Neural cell (in vitro differentiated cells): ENCODE results near the gene LACTBL1. TPM values are rescaled to one million over a fixed set of nuclear protein-coding genes. Genes with fewer than 3 reads are reported as not detected.

Source experiments
- H2AFZ ChIP-seq: fragments of 200-600, 300-800 bp; sonication (generic), shearing (Covaris generic); 2 replicates; pipeline ENCODE4 v1.6.0; 2014; ENCODE audit warnings: low read depth, mild to moderate bottlenecking, antibody characterized with exemption, low read length, moderate library complexity
- H3F3A ChIP-seq: fragments of 200-600 bp; shearing (Covaris generic); 2 replicates; pipeline ENCODE4 v1.6.1; 2016; ENCODE audit warnings: mild to moderate bottlenecking, moderate library complexity, mixed read lengths, antibody characterized with exemption, low read length; ENCODE audit not compliant: insufficient read depth, poor library complexity, severe bottlenecking
- H3K27ac ChIP-seq: fragments of 200-600, 300-800 bp; sonication (generic), shearing (Covaris generic); 2 replicates; pipeline ENCODE4 v1.5.1; 2014; ENCODE audit warnings: mild to moderate bottlenecking, low read length, moderate library complexity
- H3K27me3 ChIP-seq: fragments of 300-800, 200-600 bp; sonication (generic), shearing (Covaris generic); 2 replicates; pipeline ENCODE4 v1.6.0; 2014; ENCODE audit warnings: mild to moderate bottlenecking, low read depth, low read length, moderate library complexity; ENCODE audit not compliant: insufficient read depth
- H3K36me3 ChIP-seq: fragments of 300-800, 200-600 bp; sonication (generic), shearing (Covaris generic); 2 replicates; pipeline ENCODE4 v1.5.1; 2014; ENCODE audit warnings: mild to moderate bottlenecking, antibody characterized with exemption, low read length, moderate library complexity; ENCODE audit not compliant: insufficient read depth
- H3K4me2 ChIP-seq: fragments of 300-800, 200-600 bp; sonication (generic), shearing (Covaris generic); 2 replicates; pipeline ENCODE4 v1.6.0; 2014; ENCODE audit warnings: mild to moderate bottlenecking, low read length
- H3K4me3 ChIP-seq: fragments of 300-800, 200-600 bp; sonication (generic), shearing (Covaris generic); 2 replicates; pipeline ENCODE4 v1.5.1; 2014; ENCODE audit warnings: mild to moderate bottlenecking, low read length, moderate library complexity
- H3K79me2 ChIP-seq: fragments of 200-600 bp; shearing (Covaris generic); replicated peaks from 2 replicates; pipeline ENCODE4 v1.6.0; 2014; ENCODE audit warnings: mild to moderate bottlenecking, low read length, moderate library complexity; ENCODE audit not compliant: insufficient read depth
- H3K9ac ChIP-seq: fragments of 300-800, 200-600 bp; sonication (generic), shearing (Covaris generic); 2 replicates; pipeline ENCODE4 v1.6.1; 2016; ENCODE audit warnings: mild to moderate bottlenecking, low read length, mixed read lengths
- H3K9me2 ChIP-seq: fragments of 200-600 bp; shearing (Covaris generic); 2 replicates; pipeline ENCODE4 v1.6.1; 2016; ENCODE audit warnings: mild to moderate bottlenecking, low read length, mixed read lengths; ENCODE audit not compliant: insufficient read depth
- H3K9me3 ChIP-seq: fragments of 200-600, 300-800 bp; sonication (generic), shearing (Covaris generic); 2 replicates; pipeline ENCODE4 v1.6.1; 2016; ENCODE audit warnings: mild to moderate bottlenecking, mixed run types, low read length, moderate library complexity, mixed read lengths
- H4K20me1 ChIP-seq: fragments of 200-600 bp; shearing (Covaris generic); 2 replicates; pipeline ENCODE4 v1.6.1; 2016; ENCODE audit warnings: mild to moderate bottlenecking, mixed run types; ENCODE audit not compliant: insufficient read depth
- CTCF ChIP-seq: fragments of 450-650 bp; IDR thresholded peaks from 2 replicates; pipeline ENCODE4 v1.5.1; 2014; ENCODE audit warnings: antibody characterized with exemption, mild to moderate bottlenecking, moderate library complexity; ENCODE audit not compliant: poor library complexity, severe bottlenecking
- EP300 ChIP-seq: fragments of 450-650 bp; conservative IDR thresholded peaks from 2 replicates; pipeline ENCODE4 v1.6.1; 2014; ENCODE audit warnings: antibody characterized with exemption, mild to moderate bottlenecking, moderate library complexity; ENCODE audit not compliant: poor library complexity, severe bottlenecking
- EZH2 ChIP-seq: fragments of 200-600, 300-800 bp; shearing (Covaris generic), sonication (generic); IDR thresholded peaks from 2 replicates; pipeline ENCODE4 v1.6.1; 2014; ENCODE audit warnings: antibody characterized with exemption, low read length, borderline replicate concordance, mild to moderate bottlenecking; ENCODE audit not compliant: insufficient read depth, poor library complexity, severe bottlenecking
- MXI1 ChIP-seq: fragments of 450-650 bp; conservative IDR thresholded peaks from 2 replicates; pipeline ENCODE4 v1.6.1; 2014; ENCODE audit warnings: antibody characterized with exemption, mild to moderate bottlenecking; ENCODE audit not compliant: poor library complexity, severe bottlenecking
- POLR2AphosphoS5 ChIP-seq: IDR thresholded peaks from 2 replicates; pipeline ENCODE4 v1.6.1; 2012
- RAD21 ChIP-seq: fragments of 450-650 bp; conservative IDR thresholded peaks from 2 replicates; pipeline ENCODE4 v1.6.1; 2014; ENCODE audit warnings: antibody characterized with exemption, mild to moderate bottlenecking, moderate library complexity
- SMC3 ChIP-seq: fragments of 450-650 bp; conservative IDR thresholded peaks from 2 replicates; pipeline ENCODE4 v1.6.1; 2014; ENCODE audit warnings: antibody characterized with exemption, mild to moderate bottlenecking, moderate library complexity; ENCODE audit not compliant: poor library complexity
- TAF1 ChIP-seq: IDR thresholded peaks from 2 replicates; pipeline ENCODE4 v1.6.1; 2012; ENCODE audit warnings: low read depth
- polyA plus RNA-seq: library from polyadenylated mRNA; depleted of rRNA; stranded (reverse); fragments of >200 nt; gene quantifications from 2 replicates; pipeline ENCODE4 v1.2.3, GENCODE V29; 2014
- TF ChIP-seq, protein P1 (sequence below): IDR thresholded peaks from 2 replicates; pipeline ENCODE4 v1.6.1; 2012; ENCODE audit warnings: borderline replicate concordance

LACTBL1 gene
- polyA plus RNA-seq, 1 donor from 2014 or later: not detected

DNA sequence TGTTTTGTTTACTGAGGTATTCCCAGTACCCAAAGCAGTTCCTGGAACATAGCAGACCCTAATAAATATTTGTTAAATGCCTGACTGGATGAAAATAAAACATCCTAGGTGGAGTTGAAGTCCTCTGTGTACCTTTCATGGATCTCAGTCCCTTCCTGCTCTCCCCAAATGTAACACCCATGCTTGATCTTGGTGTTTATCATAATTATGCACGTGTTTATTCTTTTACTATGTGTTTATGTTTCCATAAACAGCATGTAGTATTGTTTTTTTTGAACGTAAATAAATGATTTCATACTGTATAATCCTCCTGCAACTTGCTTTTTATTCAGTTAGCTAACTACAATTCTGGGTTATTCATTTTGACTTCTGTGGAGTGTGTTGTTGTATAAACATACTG, 4.8 kb downstream of the LACTBL1 start:
- no peaks in the 10 kb centered on the region for H3K79me2 ChIP-seq
- H3K9ac ChIP-seq: no peak overlapping the region
- H3K27me3 ChIP-seq: no peaks in the 10 kb centered on the region
- H3K9me2 ChIP-seq: no peaks in the 10 kb centered on the region
- no peaks in the 10 kb centered on the region for H3K36me3 ChIP-seq
- H3K9me3 ChIP-seq: peaks cover 9% of the 10 kb centered on the region
- no peaks in the 10 kb centered on the region for H4K20me1 ChIP-seq
- H3K4me2 ChIP-seq: no peak overlapping the region
- H3K27ac ChIP-seq: no peak overlapping the region
- H3K4me3 ChIP-seq: no peak overlapping the region
- no peak overlapping the region for H2AFZ ChIP-seq
- TF ChIP-seq SMC3: no peak
- TF ChIP-seq POLR2AphosphoS5: no peak
- TF ChIP-seq CTCF: no peak
- TF ChIP-seq TAF1: no peak
- TF ChIP-seq EZH2: no peak
- TF ChIP-seq, protein P1, sequence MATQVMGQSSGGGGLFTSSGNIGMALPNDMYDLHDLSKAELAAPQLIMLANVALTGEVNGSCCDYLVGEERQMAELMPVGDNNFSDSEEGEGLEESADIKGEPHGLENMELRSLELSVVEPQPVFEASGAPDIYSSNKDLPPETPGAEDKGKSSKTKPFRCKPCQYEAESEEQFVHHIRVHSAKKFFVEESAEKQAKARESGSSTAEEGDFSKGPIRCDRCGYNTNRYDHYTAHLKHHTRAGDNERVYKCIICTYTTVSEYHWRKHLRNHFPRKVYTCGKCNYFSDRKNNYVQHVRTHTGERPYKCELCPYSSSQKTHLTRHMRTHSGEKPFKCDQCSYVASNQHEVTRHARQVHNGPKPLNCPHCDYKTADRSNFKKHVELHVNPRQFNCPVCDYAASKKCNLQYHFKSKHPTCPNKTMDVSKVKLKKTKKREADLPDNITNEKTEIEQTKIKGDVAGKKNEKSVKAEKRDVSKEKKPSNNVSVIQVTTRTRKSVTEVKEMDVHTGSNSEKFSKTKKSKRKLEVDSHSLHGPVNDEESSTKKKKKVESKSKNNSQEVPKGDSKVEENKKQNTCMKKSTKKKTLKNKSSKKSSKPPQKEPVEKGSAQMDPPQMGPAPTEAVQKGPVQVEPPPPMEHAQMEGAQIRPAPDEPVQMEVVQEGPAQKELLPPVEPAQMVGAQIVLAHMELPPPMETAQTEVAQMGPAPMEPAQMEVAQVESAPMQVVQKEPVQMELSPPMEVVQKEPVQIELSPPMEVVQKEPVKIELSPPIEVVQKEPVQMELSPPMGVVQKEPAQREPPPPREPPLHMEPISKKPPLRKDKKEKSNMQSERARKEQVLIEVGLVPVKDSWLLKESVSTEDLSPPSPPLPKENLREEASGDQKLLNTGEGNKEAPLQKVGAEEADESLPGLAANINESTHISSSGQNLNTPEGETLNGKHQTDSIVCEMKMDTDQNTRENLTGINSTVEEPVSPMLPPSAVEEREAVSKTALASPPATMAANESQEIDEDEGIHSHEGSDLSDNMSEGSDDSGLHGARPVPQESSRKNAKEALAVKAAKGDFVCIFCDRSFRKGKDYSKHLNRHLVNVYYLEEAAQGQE: no peak
- TF ChIP-seq EP300: no peak
- TF ChIP-seq MXI1: no peak
- no peak for TF ChIP-seq RAD21
- no peaks in the 10 kb centered on the region for H3F3A ChIP-seq

DNA sequence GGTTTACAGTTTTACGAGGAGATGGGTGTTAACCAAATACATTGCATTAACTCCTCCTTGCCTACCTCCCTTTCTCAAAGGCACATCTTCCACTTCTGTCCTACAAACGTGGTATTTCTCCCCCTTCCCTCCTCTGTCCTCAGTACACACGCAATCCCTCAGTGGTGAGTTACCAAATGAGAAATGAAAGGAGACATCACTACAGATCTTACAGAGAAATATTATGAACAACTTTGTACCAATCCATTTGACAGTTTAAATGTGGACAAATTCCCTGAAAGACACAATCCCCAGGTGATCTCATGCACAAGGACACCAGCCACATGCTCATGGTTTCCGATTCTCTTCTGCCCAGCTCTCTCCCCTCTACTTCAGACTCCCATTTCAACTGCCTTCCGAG, 6.4 kb downstream of the LACTBL1 start:
- no peaks in the 10 kb centered on the region for H3K36me3 ChIP-seq
- H3K27ac ChIP-seq: no peak overlapping the region
- no peak overlapping the region for H2AFZ ChIP-seq
- no peaks in the 10 kb centered on the region for H3K9me2 ChIP-seq
- no peaks in the 10 kb centered on the region for H4K20me1 ChIP-seq
- no peaks in the 10 kb centered on the region for H3K27me3 ChIP-seq
- TF ChIP-seq POLR2AphosphoS5: no peak
- no peak for TF ChIP-seq EZH2
- no peak for TF ChIP-seq TAF1
- no peak for TF ChIP-seq SMC3
- TF ChIP-seq, protein P1: no peak
- no peak for TF ChIP-seq CTCF
- TF ChIP-seq MXI1: no peak
- no peak for TF ChIP-seq RAD21
- TF ChIP-seq EP300: no peak
- H3K4me3 ChIP-seq: no peak overlapping the region
- no peak overlapping the region for H3K4me2 ChIP-seq
- no peaks in the 10 kb centered on the region for H3F3A ChIP-seq
- H3K79me2 ChIP-seq: no peaks in the 10 kb centered on the region
- peaks cover 9% of the 10 kb centered on the region for H3K9me3 ChIP-seq
- H3K9ac ChIP-seq: no peak overlapping the region
